Effector memory CD8-positive, alpha-beta T cell (primary cell): Measurements from ENCODE around the gene NEDD4.

Source experiments
- ATAC-seq: fragments of 150-1000 bp; cut with Tn5 transposase; replicated peaks from 2 replicates; pipeline ENCODE4 v1.10.0; 2021; ENCODE audit warnings: mild to moderate bottlenecking, moderate library complexity
- DNase-seq, 3 experiments: peaks; one replicate each; pipeline ENCODE4 v3.0.0; 2021
- H3K27ac Mint-ChIP-seq, 2 donors: one replicate each; pipeline ENCODE4 v1.8.0; 2022; ENCODE audit warnings: mild to moderate bottlenecking in 2 of 2, mixed read lengths in 2 of 2, moderate library complexity in 2 of 2
- H3K27me3 Mint-ChIP-seq, 2 donors: one replicate each; pipeline ENCODE4 v1.8.0; 2022; ENCODE audit warnings: mixed read lengths in 2 of 2
- H3K36me3 Mint-ChIP-seq: one replicate; pipeline ENCODE4 v1.8.0; 2022; ENCODE audit warnings: mild to moderate bottlenecking, moderate library complexity, mixed read lengths; ENCODE audit not compliant: insufficient read depth
- H3K4me1 Mint-ChIP-seq, 2 donors: one replicate each; pipeline ENCODE4 v1.8.0; 2022; ENCODE audit warnings: low read depth in 2 of 2, mixed read lengths in 2 of 2
- H3K4me3 Mint-ChIP-seq, 2 donors: one replicate each; pipeline ENCODE4 v1.8.0; 2022; ENCODE audit warnings: mild to moderate bottlenecking in 2 of 2, mixed read lengths in 2 of 2, moderate library complexity in 2 of 2
- H3K9me3 Mint-ChIP-seq, 2 donors: one replicate each; pipeline ENCODE4 v1.8.0; 2022; ENCODE audit warnings: mixed read lengths in 2 of 2

Gene NEDD4

DNA sequence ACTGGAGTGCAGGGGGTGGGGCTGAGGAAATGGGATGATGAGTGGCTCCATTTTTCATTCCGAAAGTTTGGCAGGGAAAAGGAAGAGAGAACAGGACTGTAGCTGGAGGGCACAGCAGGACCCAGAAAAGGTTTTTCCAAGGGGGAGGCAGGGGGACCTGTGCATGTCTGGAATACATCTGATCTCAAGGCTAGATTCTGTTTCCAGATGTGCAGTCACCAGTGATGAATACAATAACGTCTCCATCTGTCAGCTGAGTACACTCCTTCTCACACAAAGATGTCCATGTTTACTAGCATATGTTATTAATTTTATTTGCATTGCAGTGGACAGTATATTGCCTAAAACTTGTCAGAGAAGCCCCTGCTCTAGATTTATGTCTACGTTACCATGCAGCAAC, 210.5 kb downstream of the NEDD4 start:
- Mint-ChIP-seq H3K27ac (no peak overlapping the region), H3K27me3 (peaks cover 49 to 56% of the 10 kb centered on the region in 2 donors), H3K9me3 (no peaks in the 10 kb centered on the region), H3K4me3 (no peak overlapping the region), H3K36me3 (no peaks in the 10 kb centered on the region), H3K4me1 (peaks cover 0 to 4% of the 10 kb centered on the region in 2 donors)
- ATAC-seq (no peak), DNase-seq (no peak)

- Mint-ChIP-seq H3K27me3 (peaks cover 36 to 47% of the 10 kb centered on the region in 2 donors), H3K4me1 (peaks cover 0 to 4% of the 10 kb centered on the region in 2 donors), H3K4me3 (no peak overlapping the region), H3K36me3 (no peaks in the 10 kb centered on the region), H3K9me3 (no peaks in the 10 kb centered on the region), H3K27ac (no peak overlapping the region)
- ATAC-seq (no peak), DNase-seq (no peak)
These were observed 213.1 kb downstream of the NEDD4 start for GRCh38 chr15:55780292-55780691.

- H3K9me3 Mint-ChIP-seq: no peaks in the 10 kb centered on the region
- H3K27ac Mint-ChIP-seq: no peak overlapping the region
- DNase-seq: no peak
- peaks cover 0 to 4% of the 10 kb centered on the region in 2 donors for H3K4me1 Mint-ChIP-seq
- peaks cover 39% of the 10 kb centered on the region in 2 donors for H3K27me3 Mint-ChIP-seq
- no peaks in the 10 kb centered on the region for H3K36me3 Mint-ChIP-seq
- no peak for ATAC-seq
- H3K4me3 Mint-ChIP-seq: no peak overlapping the region
These were observed 214.5 kb downstream of the NEDD4 start for GRCh38 chr15:55778932-55779331.
